Measurements from ENCODE around the gene PRSS2.

Gene PRSS2

DNA sequence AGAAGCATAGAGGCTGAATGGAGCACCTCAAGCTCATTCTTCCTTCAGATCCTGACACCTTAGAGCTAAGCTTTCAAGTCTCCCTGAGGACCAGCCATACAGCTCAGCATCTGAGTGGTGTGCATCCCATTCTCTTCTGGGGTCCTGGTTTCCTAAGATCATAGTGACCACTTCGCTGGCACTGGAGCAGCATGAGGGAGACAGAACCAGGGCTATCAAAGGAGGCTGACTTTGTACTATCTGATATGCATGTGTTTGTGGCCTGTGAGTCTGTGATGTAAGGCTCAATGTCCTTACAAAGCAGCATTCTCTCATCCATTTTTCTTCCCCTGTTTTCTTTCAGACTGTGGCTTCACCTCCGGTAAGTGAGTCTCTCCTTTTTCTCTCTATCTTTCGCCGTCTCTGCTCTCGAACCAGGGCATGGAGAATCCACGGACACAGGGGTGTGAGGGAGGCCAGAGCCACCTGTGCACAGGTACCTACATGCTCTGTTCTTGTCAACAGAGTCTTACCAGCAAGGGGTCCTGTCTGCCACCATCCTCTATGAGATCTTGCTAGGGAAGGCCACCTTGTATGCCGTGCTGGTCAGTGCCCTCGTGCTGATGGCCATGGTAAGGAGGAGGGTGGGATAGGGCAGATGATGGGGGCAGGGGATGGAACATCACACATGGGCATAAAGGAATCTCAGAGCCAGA lies 31.0 kb downstream of the PRSS2 start:
- no peak for DNase-seq (ENCODE audit: low spot score)

GRCh38 chr7:142802301-142802700 lies 31.5 kb downstream of the PRSS2 start:
- DNase-seq (ENCODE audit: low spot score) = no peak

- no peak for DNase-seq (ENCODE audit: low spot score)
These were observed 33.1 kb downstream of the PRSS2 start for GRCh38 chr7:142803901-142804300.

DNA sequence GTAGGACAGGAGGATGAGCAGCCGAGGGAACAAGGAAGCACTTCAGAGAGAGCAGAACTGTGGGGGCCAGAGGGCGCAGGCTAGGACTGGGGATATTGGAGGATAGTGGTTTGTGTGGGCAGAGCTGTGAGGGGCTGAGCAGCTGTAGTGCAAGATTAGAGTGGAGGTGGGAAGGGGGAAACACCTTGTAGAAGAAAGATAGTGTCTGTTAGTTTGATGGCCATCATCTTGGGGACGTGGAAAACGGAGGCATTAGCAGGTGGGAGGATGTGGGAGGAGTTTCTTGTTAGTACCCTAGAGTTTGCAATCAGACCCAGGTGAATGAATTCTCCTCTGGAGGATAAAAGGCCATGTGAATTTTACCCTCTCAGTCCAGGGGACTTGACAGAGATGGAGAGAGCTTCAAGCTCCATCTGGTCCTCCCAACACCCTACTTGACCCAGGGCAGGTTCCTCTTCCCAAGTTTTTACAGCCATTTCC lies 34.0 kb downstream of the PRSS2 start:
- no peak for DNase-seq (ENCODE audit: low spot score)

- no peak for DNase-seq (ENCODE audit: low spot score)
These were observed 34.7 kb downstream of the PRSS2 start for GRCh38 chr7:142805350-142806021.

- no peak for DNase-seq (ENCODE audit: low spot score)
These were observed 35.2 kb downstream of the PRSS2 start for GRCh38 chr7:142806022-142806356.

- no peak for DNase-seq (ENCODE audit: low spot score)
These were observed 36.2 kb downstream of the PRSS2 start for GRCh38 chr7:142806957-142807356.

DNA sequence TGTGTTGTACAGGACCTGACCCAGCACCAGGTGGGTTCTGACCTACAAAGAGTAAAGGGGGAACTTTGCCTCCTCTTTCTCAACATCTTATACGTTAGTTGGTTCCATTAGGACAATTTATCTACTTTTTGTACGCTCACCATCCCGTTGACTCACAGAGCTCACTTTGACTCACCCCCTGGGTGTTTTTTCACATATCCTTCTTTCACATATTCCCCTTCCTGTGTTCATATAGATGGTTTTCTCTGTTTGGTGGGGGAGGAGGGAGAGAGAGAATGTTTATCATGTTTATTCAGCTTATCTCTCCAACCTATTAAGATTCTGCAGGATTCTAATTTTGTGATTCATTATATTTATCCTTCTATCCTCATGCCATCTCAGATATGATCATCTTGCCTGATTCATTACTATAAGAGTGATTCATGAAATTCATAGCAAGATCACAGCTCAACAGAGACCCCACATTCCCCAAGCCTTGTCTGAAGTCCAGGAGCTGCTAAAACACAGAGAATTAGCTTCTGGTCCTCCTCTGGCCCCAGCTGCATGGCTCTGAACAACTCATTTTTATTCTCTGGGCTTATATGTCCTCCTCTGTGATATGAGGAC lies 37.2 kb downstream of the PRSS2 start:
- no peak for DNase-seq (ENCODE audit: low spot score)

- DNase-seq (ENCODE audit: low spot score) = no peak
These were observed 37.7 kb downstream of the PRSS2 start for GRCh38 chr7:142808461-142808801.

DNA sequence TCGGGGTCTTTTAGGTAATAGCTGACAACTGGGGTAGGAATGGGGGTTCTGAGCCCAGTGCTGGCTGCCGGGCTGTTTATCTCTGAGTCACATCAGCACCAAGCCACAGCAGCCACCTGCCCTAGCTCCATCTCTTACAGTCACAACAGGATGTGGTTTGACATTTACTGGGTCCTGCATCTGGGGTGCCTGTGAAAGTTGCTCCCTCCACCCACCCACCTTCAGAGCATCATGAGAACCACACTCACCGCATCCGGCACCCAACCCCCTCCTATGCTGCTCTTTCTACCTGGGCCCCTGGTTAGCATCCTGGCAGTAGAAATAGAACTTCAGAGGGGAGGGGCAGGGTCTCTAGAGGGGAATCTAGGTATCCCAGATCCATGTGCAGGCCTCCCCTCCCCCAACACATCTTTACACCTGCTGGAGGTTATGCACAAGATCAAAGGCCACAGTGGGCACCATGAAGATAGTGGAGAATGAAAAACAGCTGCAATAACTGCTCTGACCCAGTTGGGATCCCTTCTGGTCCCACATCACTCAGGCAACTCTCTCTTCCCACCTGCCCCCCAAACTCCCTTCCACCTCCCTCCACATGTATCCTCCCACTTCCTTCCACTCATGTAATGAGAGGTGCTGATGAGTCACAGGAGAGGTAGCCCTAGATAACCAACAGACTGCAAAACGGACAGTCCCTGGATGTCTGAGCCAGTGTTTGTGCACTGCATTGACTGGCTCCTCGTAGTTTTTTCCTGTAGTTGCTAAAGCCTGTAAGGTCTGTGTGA lies 38.2 kb downstream of the PRSS2 start:
- DNase-seq (ENCODE audit: low spot score) = no peak

DNA sequence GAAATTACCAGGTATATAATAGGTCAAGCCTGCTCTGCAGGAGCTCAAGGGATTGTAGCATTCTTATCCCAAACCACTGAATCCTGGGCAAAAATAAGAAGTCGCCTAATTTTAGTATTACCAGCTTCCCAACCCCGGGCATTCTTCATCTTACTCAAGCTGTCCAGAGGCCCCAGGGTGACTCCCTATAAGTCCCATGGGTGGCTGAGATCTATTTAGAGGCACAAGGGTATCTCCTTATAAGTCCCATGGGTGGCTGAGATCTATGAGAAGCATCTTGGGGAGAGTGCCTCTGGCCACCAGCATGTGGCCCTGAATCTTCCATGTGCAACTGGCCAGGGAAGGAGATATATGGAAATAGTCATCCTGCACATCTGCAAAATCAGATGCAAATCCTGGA lies 38.9 kb downstream of the PRSS2 start:
- DNase-seq (ENCODE audit: low spot score) = no peak

GRCh38 chr7:142811154-142811737 lies 40.5 kb downstream of the PRSS2 start:
- DNase-seq (ENCODE audit: low spot score) = peak; percentile 55

DNA sequence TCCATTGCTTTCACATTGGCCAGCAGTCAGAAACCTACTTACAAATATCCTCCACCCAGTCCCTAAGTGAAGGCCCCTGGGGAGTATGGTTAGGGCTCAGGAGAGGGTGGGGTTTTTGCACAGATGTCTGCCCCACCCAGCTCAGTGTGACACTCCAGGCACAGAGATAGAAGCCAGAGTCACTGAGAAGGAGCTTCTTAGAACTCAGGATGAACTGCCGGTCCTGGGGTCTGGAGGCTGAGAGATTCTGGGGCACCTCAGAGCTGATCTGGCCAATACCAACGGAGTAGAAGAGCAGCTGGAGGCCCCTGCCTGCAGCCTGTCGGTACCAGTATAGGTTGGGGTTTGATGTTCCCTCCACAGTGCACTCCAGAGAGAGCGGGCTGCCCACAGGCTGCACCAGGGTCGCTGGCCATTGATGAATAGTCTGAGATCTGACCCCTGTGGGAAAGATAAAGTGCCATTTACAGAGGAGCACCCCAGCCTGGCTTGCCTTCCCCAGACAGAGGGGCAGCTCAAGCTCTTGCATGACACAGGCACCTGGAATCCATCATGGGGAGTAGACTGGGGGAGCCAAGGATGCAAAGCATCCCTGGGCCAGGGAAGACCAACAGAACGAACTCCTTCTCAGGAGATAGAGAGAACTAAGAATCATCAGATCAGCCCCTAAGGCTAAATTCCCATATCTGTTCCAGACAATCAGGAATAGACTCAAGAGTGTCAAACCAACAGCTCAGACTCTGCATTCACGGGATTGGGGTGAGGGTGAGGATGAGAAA lies 41.9 kb downstream of the PRSS2 start:
- no peak for DNase-seq (ENCODE audit: low spot score)

GRCh38 chr7:142813226-142813625 lies 42.5 kb downstream of the PRSS2 start:
- peak; percentile 68 for DNase-seq (ENCODE audit: low spot score)

DNA sequence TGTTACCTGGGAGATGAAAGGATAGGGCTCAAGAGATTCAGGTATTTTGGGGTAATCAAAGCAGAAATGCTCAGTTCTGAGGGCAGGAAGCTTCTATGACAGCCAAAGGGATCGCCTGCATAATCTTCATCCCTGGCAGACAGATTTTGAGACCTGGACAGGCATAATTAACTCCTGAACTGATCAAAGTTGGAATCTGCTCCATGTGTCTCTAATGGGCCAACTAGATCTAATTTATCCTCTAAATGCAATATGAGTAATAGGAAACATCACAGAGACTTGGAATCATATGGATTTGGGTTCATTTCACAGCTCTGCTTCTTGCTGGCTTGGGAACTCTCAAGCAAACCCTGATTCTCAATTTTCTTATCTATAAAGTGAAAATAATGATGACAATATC lies 42.9 kb downstream of the PRSS2 start:
- no peak for DNase-seq (ENCODE audit: low spot score)

DNA sequence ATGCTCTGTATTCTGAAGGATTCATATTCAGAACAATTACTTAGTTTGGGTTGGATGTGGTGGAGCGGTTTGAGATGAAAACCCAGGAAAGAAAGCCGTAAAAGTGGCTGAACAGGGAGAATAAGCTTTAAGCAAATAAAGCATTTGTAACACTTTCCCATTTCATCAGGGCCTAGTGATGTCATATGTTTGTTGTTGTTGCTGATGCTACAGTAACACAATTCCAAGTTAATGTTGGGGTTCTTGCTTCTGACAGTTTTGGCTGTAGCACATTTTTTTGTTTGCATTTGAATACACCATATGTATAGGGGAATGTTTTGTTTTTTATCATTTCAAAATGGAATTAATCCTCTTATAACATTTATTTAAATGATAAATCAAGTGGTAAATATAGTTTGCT lies 43.7 kb downstream of the PRSS2 start:
- no peak for DNase-seq (ENCODE audit: low spot score)

DNA sequence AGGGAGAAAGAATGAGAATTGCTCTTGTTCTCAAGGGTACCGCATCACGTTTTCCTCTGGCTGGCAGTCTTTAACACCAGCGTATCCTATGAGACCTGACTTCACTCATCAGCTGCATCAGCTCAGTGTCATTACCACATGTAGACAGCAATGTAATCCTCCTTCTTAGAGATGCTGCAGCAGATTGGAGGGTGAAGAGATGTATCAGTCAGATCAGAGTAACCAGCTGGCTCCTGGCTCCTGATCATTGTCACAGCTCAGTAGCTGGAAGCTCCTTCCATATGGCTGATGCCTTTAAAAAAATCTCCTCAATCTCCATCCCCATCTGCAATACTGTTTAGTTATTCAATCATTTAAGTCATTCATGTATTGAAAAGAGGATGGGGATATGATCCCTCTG lies 44.4 kb downstream of the PRSS2 start:
- DNase-seq (ENCODE audit: low spot score) = no peak

- DNase-seq (ENCODE audit: low spot score) = no peak
These were observed 46.7 kb downstream of the PRSS2 start for GRCh38 chr7:142817506-142817905.

DNA sequence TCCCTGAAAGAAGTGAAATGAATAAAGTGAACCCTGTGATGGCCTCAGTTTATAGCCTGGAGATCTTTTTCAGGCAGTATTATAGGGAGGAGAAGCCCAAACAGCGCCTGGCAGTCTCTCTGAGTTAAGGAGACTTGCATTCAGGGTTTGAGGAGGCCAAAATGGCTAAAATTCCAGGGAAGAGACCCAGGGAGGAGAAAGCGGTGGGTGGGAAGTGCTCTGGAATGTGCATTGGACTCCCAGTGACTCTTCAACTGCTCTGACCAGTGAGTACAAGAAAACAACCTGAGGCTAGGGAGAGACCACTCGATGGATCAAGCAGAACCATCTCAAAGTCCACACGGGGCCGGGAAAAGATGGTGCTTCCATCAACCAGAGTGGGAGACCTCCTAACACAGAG lies 48.8 kb downstream of the PRSS2 start:
- no peak for DNase-seq (ENCODE audit: low spot score)

DNA sequence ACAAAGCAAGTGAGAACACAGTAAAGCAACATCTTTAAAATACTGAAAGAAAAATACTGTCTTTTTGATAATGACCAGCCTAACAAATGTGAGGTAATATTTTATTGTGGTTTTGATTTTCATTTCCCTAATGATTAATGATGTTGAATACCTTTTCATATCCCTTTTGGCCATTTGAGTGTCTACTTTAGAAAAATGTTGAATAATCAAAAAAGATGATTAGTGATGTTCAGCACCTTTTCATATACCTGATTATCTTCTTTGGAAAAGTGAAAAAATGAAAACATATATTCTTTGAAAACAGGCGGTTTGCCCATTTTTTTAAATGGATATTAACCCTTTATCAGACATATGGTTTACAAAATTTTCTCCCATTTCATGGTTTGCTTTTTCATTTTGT lies 51.9 kb downstream of the PRSS2 start:
- DNase-seq (ENCODE audit: low spot score) = no peak
